ENCODE results near the gene EXOC7.

The EXOC7 gene

GRCh38 chr17:76138896-76139752, 35.5 kb upstream of the EXOC7 start:
- no peak for DNase-seq (ENCODE audit: low read depth)

- no peak for DNase-seq (ENCODE audit: low read depth)
Observed at GRCh38 chr17:76138234-76138895, 34.8 kb upstream of the EXOC7 start.

- DNase-seq (ENCODE audit: low read depth): no peak
Observed at GRCh38 chr17:76137351-76138233, 34.0 kb upstream of the EXOC7 start.

- no peak for DNase-seq (ENCODE audit: low read depth)
Observed at GRCh38 chr17:76137001-76137350, 33.4 kb upstream of the EXOC7 start.

GRCh38 chr17:76136276-76137000, 32.9 kb upstream of the EXOC7 start:
- DNase-seq (ENCODE audit: low read depth): no peak

- no peak for DNase-seq (ENCODE audit: low read depth)
Observed at GRCh38 chr17:76135810-76136188, 32.2 kb upstream of the EXOC7 start.

GRCh38 chr17:76134911-76135809, 31.6 kb upstream of the EXOC7 start:
- no peak for DNase-seq (ENCODE audit: low read depth)

- DNase-seq (ENCODE audit: low read depth): no peak
Observed at GRCh38 chr17:76132574-76133338, 29.2 kb upstream of the EXOC7 start.

- no peak for DNase-seq (ENCODE audit: low read depth)
Observed at GRCh38 chr17:76131692-76132573, 28.3 kb upstream of the EXOC7 start.

- no peak for DNase-seq (ENCODE audit: low read depth)
Observed at GRCh38 chr17:76131051-76131691, 27.6 kb upstream of the EXOC7 start.

GRCh38 chr17:76130473-76130872, 26.9 kb upstream of the EXOC7 start:
- DNase-seq (ENCODE audit: low read depth): no peak

- no peak for DNase-seq (ENCODE audit: low read depth)
Observed at GRCh38 chr17:76125922-76126321, 22.3 kb upstream of the EXOC7 start.

- DNase-seq (ENCODE audit: low read depth): no peak
Observed at GRCh38 chr17:76125391-76125675, 21.7 kb upstream of the EXOC7 start.

GRCh38 chr17:76124582-76125390, 21.2 kb upstream of the EXOC7 start:
- DNase-seq (ENCODE audit: low read depth): no peak

- DNase-seq (ENCODE audit: low read depth): no peak
Observed at GRCh38 chr17:76123749-76124581, 20.4 kb upstream of the EXOC7 start.

GRCh38 chr17:76123191-76123499, 19.6 kb upstream of the EXOC7 start:
- no peak for DNase-seq (ENCODE audit: low read depth)

All from activated T-helper 9 cell treated with anti-CD3 and anti-CD28 coated beads, Interleukin-2, amount 50 U/mL, for 16 hours (primary cell).